Trophoblast cell (in vitro differentiated cells and primary cell): Measurements from ENCODE around the gene KCNAB2.

Experiments used
- DNase-seq, 2 donors: peaks; one replicate each; pipeline ENCODE4 v3.0.0-alpha.2; 2016
- H2AFZ ChIP-seq: 2 replicates; pipeline ENCODE4 v1.6.1; 2013; ENCODE audit warnings: low read length, moderate library complexity, mild to moderate bottlenecking; ENCODE audit not compliant: insufficient read depth, poor library complexity
- H2AK5ac ChIP-seq: 2 replicates; pipeline ENCODE4 v1.6.1; 2013; ENCODE audit warnings: mild to moderate bottlenecking, low read length
- H2BK120ac ChIP-seq: 2 replicates; pipeline ENCODE4 v1.6.1; 2013; ENCODE audit warnings: low read length, mild to moderate bottlenecking, moderate library complexity; ENCODE audit not compliant: insufficient read depth, poor library complexity
- H2BK12ac ChIP-seq: 2 replicates; pipeline ENCODE4 v1.6.1; 2013; ENCODE audit warnings: mild to moderate bottlenecking, low read length, moderate library complexity
- H2BK5ac ChIP-seq: 2 replicates; pipeline ENCODE4 v1.6.1; 2013; ENCODE audit warnings: low read length, low read depth, moderate library complexity, mild to moderate bottlenecking; ENCODE audit not compliant: poor library complexity
- H3K14ac ChIP-seq: 2 replicates; pipeline ENCODE4 v1.6.1; 2013; ENCODE audit warnings: mild to moderate bottlenecking, low read length
- H3K18ac ChIP-seq: 2 replicates; pipeline ENCODE4 v1.6.1; 2013; ENCODE audit warnings: mild to moderate bottlenecking, low read length
- H3K23ac ChIP-seq: 2 replicates; pipeline ENCODE4 v1.6.1; 2013; ENCODE audit warnings: low read length
- H3K27ac ChIP-seq: 2 replicates; pipeline ENCODE4 v1.5.1; 2013; ENCODE audit warnings: low read depth, mild to moderate bottlenecking, inconsistent platforms, low read length, moderate library complexity
- H3K27me3 ChIP-seq: 2 replicates; pipeline ENCODE4 v1.6.1; 2013; ENCODE audit warnings: inconsistent platforms, mild to moderate bottlenecking, low read length, moderate library complexity; ENCODE audit not compliant: insufficient read depth
- H3K36me3 ChIP-seq, 2 experiments: 1 replicate in 1 of 2; 2 replicates in 1 of 2; pipeline ENCODE4 v1.6.1; 2013; ENCODE audit warnings: low read length in 2 of 2, mild to moderate bottlenecking in 2 of 2, moderate library complexity in 1 of 2; ENCODE audit not compliant: insufficient read depth in 2 of 2, control insufficient read depth in 1 of 2
- H3K4ac ChIP-seq: 2 replicates; pipeline ENCODE4 v1.6.1; 2013; ENCODE audit warnings: low read depth, mild to moderate bottlenecking, low read length, moderate library complexity
- H3K4me1 ChIP-seq, 2 experiments: 1 replicate in 1 of 2; 2 replicates in 1 of 2; pipeline ENCODE4 v1.6.1; 2013; ENCODE audit warnings: low read length in 2 of 2, mild to moderate bottlenecking in 2 of 2, moderate library complexity in 1 of 2; ENCODE audit not compliant: insufficient read depth in 2 of 2, control insufficient read depth in 1 of 2
- H3K4me2 ChIP-seq: 2 replicates; pipeline ENCODE4 v1.6.1; 2013; ENCODE audit warnings: inconsistent platforms, mild to moderate bottlenecking, low read length, moderate library complexity
- H3K4me3 ChIP-seq: 2 replicates; pipeline ENCODE4 v1.5.1; 2013; ENCODE audit warnings: mild to moderate bottlenecking, low read depth, low read length, inconsistent platforms
- H3K79me1 ChIP-seq: one replicate; pipeline ENCODE4 v1.6.1; 2013; ENCODE audit warnings: low read length
- H3K79me2 ChIP-seq: 2 replicates; pipeline ENCODE4 v1.6.1; 2013; ENCODE audit warnings: low read length, mild to moderate bottlenecking; ENCODE audit not compliant: control insufficient read depth, insufficient read depth, poor library complexity
- H3K9ac ChIP-seq: 2 replicates; pipeline ENCODE4 v1.6.1; 2013; ENCODE audit warnings: mild to moderate bottlenecking, low read length
- H3K9me3 ChIP-seq: 2 replicates; pipeline ENCODE4 v1.6.1; 2013; ENCODE audit warnings: low read depth, mild to moderate bottlenecking, control low read depth, inconsistent platforms, low read length; ENCODE audit not compliant: insufficient read depth
- H4K12ac ChIP-seq: 2 replicates; pipeline ENCODE4 v1.6.1; 2013; ENCODE audit warnings: low read depth, mild to moderate bottlenecking, low read length, moderate library complexity
- H4K8ac ChIP-seq: 2 replicates; pipeline ENCODE4 v1.6.1; 2013; ENCODE audit warnings: low read depth, mild to moderate bottlenecking, low read length, moderate library complexity
- H4K91ac ChIP-seq: one replicate; pipeline ENCODE4 v1.6.1; 2013; ENCODE audit warnings: low read depth, mild to moderate bottlenecking, low read length, moderate library complexity
- WGBS: extraction: QIAGEN DNeasy Blood & Tissue Kit; methylation state at CpG from one replicate; pipeline ENCODE4 v1.1.7; 2013; ENCODE audit warnings: missing lambda C conversion rate; ENCODE audit not compliant: insufficient read length, insufficient coverage; ENCODE audit errors: extremely low coverage; 5-methylcytosine and 5-hydroxymethylcytosine counted together

KCNAB2 gene

DNA sequence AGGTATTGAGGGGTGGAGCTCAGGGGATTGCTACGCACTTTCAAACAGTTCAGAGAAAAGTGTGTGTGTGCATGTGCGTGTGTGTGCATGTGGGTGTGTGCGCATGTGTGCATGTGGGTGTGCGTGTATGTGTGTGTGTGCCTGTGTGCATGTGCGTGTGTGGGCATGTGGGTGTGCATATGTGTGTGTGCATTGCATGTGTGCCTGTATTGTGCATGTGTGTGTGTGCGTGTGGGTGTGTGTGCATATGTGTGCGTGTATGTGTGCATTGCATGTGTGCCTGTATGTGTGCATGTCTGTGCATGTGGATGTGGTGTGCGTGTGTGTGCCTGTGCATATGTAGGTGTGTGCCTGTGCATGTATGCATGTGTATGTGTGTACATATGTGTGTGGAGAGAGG, 12.6 kb upstream of the KCNAB2 start:
- Histone ChIP-seq H3K27ac (no peak overlapping the region), H3K4me3 (peak overlapping the region; percentile 61), H3K36me3 (no peaks in the 10 kb centered on the region), H2BK12ac (no peak overlapping the region), H3K79me2 (no peaks in the 10 kb centered on the region), H3K79me1 (no peaks in the 10 kb centered on the region), H4K8ac (no peak overlapping the region), H3K14ac (no peak overlapping the region), H3K27me3 (no peaks in the 10 kb centered on the region), H2BK5ac (no peak overlapping the region), H3K9ac (no peak overlapping the region), H3K18ac (no peak overlapping the region), H2BK120ac (no peak overlapping the region), H3K4me2 (no peak overlapping the region), H2AFZ (no peak overlapping the region), H3K23ac (peak overlapping the region; percentile 70), H4K12ac (no peak overlapping the region), H2AK5ac (no peak overlapping the region), H4K91ac (no peak overlapping the region), H3K4ac (no peak overlapping the region), H3K4me1 (no peaks in the 10 kb centered on the region), H3K9me3 (no peaks in the 10 kb centered on the region)
- no peak for DNase-seq
- no CpG with 5 or more reads among the region's 8 CpGs for WGBS

DNA sequence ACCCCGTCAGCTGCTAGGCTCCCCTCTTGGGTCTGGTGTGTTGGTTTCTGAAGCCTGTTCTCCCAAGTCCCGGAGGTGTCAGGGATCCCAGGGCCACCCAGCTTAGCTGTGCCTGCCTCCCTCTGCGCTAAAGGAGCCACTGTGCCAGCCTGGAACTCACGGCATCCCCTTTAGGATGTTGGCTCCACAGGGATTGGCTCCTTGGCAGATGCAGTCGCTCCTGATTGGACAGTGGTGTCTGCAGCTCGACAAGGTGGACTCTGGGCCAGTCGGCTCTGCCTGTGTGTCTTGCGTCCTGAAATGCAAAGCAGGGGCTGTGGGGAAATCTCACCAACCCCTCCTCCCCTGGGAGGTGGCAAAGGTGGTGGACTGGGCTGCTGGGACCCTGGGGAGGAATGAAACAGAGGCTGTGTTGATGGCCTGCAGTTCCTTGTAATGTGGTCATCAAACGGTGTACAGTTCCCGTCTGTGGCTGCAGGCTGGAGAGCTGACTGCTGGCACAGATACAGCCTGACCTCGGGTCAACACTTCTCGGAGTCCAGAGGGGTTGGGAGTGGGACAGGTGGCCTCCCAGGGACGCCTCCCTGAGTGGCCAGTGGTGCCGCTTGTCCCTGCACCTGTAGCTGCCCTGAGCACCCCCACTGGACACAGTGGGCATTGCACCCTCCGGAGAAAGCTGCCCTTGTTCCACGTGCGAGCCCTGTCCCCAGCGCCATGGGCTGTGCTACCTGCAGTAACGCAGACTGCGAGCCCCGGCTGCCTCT, 11.5 kb upstream of the KCNAB2 start:
- H4K91ac ChIP-seq: no peak overlapping the region
- no peak overlapping the region for H3K18ac ChIP-seq
- no peak overlapping the region for H2AK5ac ChIP-seq
- no peak overlapping the region for H2BK120ac ChIP-seq
- no peaks in the 10 kb centered on the region for H3K79me1 ChIP-seq
- H3K4me3 ChIP-seq: no peak overlapping the region
- no peak overlapping the region for H3K27ac ChIP-seq
- no peaks in the 10 kb centered on the region for H3K9me3 ChIP-seq
- no peaks in the 10 kb centered on the region for H3K4me1 ChIP-seq
- no CpG with 5 or more reads among the region's 21 CpGs for WGBS
- no peak overlapping the region for H2BK12ac ChIP-seq
- peak in 1 of 2 donors; percentile 57 for DNase-seq
- no peaks in the 10 kb centered on the region for H3K27me3 ChIP-seq
- no peak overlapping the region for H3K9ac ChIP-seq
- H3K36me3 ChIP-seq: no peaks in the 10 kb centered on the region
- H2BK5ac ChIP-seq: no peak overlapping the region
- H3K14ac ChIP-seq: no peak overlapping the region
- no peak overlapping the region for H2AFZ ChIP-seq
- H3K23ac ChIP-seq: no peak overlapping the region
- H3K79me2 ChIP-seq: no peaks in the 10 kb centered on the region
- H4K12ac ChIP-seq: no peak overlapping the region
- no peak overlapping the region for H4K8ac ChIP-seq
- no peak overlapping the region for H3K4me2 ChIP-seq
- H3K4ac ChIP-seq: no peak overlapping the region

- Histone ChIP-seq H3K79me2 (no peaks in the 10 kb centered on the region), H2BK12ac (no peak overlapping the region), H3K27me3 (no peaks in the 10 kb centered on the region), H3K14ac (no peak overlapping the region), H3K36me3 (no peaks in the 10 kb centered on the region), H3K4me2 (no peak overlapping the region), H3K23ac (no peak overlapping the region), H4K8ac (no peak overlapping the region), H4K12ac (no peak overlapping the region), H3K4me3 (no peak overlapping the region), H3K27ac (no peak overlapping the region), H3K4me1 (no peaks in the 10 kb centered on the region), H2AK5ac (no peak overlapping the region), H3K4ac (no peak overlapping the region), H2BK5ac (no peak overlapping the region), H3K18ac (no peak overlapping the region), H2AFZ (no peak overlapping the region), H3K79me1 (no peaks in the 10 kb centered on the region), H4K91ac (no peak overlapping the region), H3K9ac (no peak overlapping the region), H2BK120ac (no peak overlapping the region), H3K9me3 (no peaks in the 10 kb centered on the region)
- DNase-seq: no peak
- no CpG with 5 or more reads among the region's 10 CpGs for WGBS
Observed at GRCh38 chr1:6034750-6035096, 11.0 kb upstream of the KCNAB2 start.

DNA sequence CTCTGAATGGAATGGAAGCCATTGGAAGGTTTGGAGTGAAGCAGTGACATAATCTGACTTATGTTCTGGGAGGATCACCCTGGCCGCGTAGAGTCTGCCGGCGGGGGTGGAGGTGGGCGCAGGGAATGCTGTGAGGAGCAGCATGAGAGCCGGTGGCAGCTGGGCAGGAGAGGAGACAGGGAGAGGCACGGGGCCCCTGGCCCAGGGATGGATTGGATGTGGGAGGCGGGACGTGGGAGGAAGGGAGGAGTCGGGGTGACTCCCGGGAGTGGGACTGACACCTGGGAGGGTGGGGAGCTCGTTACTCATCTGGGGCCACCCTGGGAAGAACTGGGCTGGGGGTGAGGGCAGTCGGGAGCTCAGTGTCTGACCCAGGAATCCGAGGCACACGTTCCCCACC, 10.4 kb upstream of the KCNAB2 start:
- no peak overlapping the region for H3K4me3 ChIP-seq
- H3K27me3 ChIP-seq: no peaks in the 10 kb centered on the region
- no peaks in the 10 kb centered on the region for H3K79me2 ChIP-seq
- H3K9me3 ChIP-seq: no peaks in the 10 kb centered on the region
- H3K18ac ChIP-seq: no peak overlapping the region
- no peak overlapping the region for H2AFZ ChIP-seq
- no peak overlapping the region for H2BK120ac ChIP-seq
- no peak overlapping the region for H3K14ac ChIP-seq
- no peak overlapping the region for H3K9ac ChIP-seq
- no peaks in the 10 kb centered on the region for H3K79me1 ChIP-seq
- H3K23ac ChIP-seq: no peak overlapping the region
- DNase-seq: no peak
- no peak overlapping the region for H2AK5ac ChIP-seq
- no peak overlapping the region for H3K27ac ChIP-seq
- no peak overlapping the region for H3K4ac ChIP-seq
- H3K4me2 ChIP-seq: no peak overlapping the region
- no peak overlapping the region for H2BK12ac ChIP-seq
- no peak overlapping the region for H2BK5ac ChIP-seq
- H3K36me3 ChIP-seq: no peaks in the 10 kb centered on the region
- no peak overlapping the region for H4K8ac ChIP-seq
- H4K12ac ChIP-seq: no peak overlapping the region
- no peaks in the 10 kb centered on the region for H3K4me1 ChIP-seq
- H4K91ac ChIP-seq: no peak overlapping the region
- no CpG with 5 or more reads among the region's 15 CpGs for WGBS
